Urothelium cell line (cell line): ENCODE results near the gene ACP1.

Experiments used
- DNase-seq: peaks from one replicate; pipeline ENCODE4 v3.0.0; 2011; ENCODE audit warnings: low spot score, mixed read lengths
- FAIRE-seq: peaks from 2 replicates; lab custom pipeline; 2011; peaks lifted over from hg19 to GRCh38; lab: Jason Lieb, UNC

ACP1 gene

GRCh38 chr2:279956-280649 lies 15.4 kb downstream of the ACP1 start:
- FAIRE-seq: no peak
- DNase-seq: no peak

DNA sequence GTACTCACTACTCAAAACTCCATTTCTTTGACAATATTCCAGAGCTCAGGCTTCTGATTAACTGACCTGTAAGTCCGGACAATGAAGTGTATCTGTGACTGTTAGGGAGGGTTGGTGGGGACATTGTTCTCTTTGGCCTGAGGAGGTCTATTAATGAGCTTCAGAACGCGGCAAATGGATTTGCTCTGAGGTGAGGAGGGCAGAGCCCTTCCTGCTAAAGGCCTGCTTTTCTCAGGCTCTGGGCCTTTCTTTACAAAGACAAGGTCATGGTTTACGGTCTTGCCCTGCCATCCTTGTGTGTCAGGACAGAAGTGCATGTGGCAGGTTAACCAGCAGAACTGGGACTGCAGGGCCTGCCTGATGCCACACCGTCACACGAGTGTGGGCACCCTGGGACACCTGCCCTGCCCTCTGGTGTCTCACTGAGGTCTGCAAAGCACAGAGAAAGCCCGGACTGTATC lies 15.9 kb downstream of the ACP1 start:
- FAIRE-seq: no peak
- DNase-seq: no peak

DNA sequence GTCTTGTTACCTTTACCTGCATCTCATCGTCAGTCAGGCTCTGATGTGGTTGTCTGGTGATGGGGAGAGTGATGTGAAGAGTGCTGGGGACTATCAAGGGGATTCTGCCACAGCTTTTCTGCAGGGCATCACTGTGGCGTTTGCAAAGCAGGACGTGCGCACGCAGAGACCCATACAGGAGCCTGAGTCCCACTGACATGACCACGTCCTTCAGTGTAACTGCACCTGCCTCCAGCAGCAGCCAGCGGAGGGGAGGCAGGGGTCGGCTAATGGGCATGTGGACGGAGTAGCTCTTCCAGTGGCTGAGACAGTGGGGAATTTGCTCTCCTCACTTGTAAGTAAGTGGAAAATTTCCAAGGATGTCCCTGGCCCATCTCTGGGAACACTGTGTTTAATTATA lies 16.6 kb downstream of the ACP1 start:
- DNase-seq: no peak
- no peak for FAIRE-seq

DNA sequence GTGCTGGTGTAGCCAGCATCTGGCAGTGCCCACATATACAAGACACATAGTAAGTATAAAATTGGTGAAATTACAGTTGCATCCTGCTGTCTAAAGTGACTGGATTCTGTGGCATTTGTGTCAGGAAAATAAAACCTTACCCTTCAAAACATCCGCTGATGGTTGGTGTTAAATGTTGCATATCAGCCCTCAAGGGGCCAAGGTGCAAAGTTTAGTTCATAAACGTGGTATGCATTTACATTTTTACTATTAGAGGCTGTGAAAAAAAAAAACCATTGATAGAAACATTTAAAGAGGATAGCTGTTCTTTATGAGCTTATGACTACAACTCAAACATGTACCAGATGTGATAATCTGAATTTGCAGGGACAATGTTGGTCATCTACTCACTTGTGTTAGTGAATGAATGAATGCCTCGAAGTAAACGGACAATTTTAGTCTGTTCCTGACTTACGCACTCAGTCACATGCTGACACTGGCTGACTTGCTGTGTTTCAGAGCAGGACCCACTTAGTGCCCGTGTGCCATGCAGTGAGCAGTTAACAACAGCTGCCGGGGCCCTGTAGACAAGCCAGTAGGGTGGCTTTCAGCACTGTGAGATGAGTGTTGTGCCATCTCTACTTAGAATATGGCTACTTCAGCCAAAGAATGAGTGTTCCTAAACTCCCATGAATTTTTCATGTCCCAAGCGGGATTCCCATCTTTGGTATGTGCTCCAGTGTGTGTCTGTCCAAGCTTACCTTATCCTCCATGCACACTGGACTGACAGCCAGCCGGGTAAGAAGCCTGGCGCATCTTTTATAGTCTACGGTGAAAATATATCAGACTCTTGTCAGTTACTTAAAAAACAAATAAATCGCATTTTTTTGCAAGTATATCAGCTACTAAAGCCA lies 17.9 kb downstream of the ACP1 start:
- DNase-seq: no peak
- no peak for FAIRE-seq

DNA sequence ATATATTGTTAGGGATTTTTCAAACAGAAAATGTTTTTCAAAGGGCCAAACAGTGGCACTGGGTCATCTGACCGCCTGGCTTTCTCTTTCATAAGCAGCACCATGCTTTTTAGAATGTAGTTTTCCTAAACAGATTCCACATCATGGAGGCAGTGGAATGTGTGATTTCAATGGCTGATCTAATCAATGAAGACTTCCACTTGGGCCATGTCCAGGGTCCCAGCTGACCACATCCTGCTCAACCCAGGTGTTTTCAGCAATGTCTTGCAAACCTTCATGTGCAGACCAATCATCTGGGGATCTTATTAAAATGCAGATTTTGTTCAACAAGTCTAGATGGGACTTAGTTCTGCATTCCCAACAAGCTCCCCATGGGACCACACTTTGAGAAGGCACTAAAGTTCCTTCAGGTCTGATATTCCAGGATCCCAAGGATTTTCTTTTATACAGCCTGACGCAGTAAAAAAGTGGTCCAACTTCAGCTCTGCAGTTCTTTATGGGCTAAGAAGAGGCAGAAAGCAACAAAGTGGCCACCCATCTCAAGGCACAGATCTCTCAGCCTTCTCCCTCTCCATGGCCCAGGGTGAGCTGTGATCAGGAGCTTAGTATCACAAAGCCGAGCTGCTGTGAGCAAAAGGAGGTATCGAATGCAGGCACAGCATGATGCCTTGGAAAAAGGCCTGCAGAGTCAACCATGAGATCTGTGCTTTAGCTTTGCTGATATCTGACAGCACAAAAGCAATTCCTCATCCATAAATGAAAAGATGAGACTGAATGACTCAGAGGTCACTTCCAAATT lies 19.4 kb downstream of the ACP1 start:
- FAIRE-seq: no peak
- peak; percentile 6 for DNase-seq

- DNase-seq (no peak), FAIRE-seq (no peak)
Measured at GRCh38 chr2:284896-285492, 20.2 kb downstream of the ACP1 start.

DNA sequence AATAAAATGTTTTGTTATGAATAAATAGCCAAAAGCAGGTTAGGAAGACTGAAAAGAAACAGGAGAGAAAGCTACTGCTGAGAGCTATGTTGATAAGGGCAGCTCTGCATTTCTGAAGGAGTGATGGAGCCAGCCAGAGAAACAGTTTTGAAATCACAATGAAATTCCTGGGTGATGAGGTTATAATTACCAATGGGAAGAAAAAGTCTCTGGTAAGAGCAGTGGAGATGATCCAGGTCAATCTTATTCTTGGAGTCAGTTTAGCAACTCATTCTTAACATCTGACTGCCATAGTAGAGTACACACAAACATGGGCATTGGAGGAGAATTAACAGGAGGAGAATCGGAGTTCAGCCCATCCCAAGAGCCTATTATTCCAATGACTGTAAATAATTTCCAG lies 20.8 kb downstream of the ACP1 start:
- FAIRE-seq: no peak
- no peak for DNase-seq

DNA sequence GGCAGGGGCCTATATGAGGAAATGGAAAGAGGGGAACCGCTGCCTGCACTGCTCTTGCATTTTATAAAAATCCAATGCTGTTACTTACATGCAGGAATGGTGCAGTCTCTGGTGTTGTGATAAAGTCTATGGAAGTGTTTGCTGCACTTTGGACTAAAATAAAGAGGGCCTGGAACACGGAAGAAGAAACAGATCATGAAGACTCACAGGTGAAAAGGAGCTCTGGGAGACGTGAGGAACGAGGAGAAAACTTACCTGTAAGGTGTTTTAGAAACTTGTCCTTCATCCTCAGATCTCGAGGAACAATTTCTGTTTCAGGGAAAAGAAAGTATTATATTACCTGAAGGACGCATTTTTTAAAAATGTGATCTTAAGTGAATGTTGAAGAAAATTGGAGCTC lies 21.3 kb downstream of the ACP1 start:
- FAIRE-seq (no peak), DNase-seq (no peak)

GRCh38 chr2:286774-287392 lies 22.1 kb downstream of the ACP1 start:
- DNase-seq (no peak), FAIRE-seq (no peak)

DNA sequence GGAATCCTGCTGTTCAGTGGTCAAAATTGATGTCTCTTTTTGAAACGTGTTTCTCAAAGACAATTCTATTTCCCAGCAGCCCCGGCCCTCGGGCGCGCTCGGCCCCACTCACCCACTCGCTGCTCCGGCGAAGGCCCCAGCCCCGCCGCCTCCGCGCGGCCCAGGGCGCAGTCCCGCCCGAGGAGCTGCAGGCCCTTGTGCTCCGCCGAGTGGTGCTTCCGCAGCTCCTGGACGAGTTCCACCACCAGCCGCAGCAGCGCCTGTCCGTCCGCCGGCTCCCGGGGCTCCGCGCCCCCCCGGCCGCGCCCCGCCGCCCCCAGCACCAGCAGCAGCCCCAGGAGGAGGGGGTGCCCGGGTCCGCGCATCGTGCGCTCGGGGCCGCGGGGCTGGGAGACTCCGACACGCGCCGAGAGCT lies 22.7 kb downstream of the ACP1 start:
- FAIRE-seq (no peak), DNase-seq (no peak)

- DNase-seq (no peak), FAIRE-seq (no peak)
Measured at GRCh38 chr2:287911-288757, 23.4 kb downstream of the ACP1 start, which contains the start of gene ALKAL2. Gene ALKAL2 (minus strand): TSS chr2:288091. CDS start chr2:287835, 256 bp downstream.

GRCh38 chr2:288758-289361 lies 24.1 kb downstream of the ACP1 start:
- no peak for DNase-seq
- FAIRE-seq: no peak

GRCh38 chr2:289362-290089 lies 24.8 kb downstream of the ACP1 start:
- DNase-seq (no peak), FAIRE-seq (no peak)

DNA sequence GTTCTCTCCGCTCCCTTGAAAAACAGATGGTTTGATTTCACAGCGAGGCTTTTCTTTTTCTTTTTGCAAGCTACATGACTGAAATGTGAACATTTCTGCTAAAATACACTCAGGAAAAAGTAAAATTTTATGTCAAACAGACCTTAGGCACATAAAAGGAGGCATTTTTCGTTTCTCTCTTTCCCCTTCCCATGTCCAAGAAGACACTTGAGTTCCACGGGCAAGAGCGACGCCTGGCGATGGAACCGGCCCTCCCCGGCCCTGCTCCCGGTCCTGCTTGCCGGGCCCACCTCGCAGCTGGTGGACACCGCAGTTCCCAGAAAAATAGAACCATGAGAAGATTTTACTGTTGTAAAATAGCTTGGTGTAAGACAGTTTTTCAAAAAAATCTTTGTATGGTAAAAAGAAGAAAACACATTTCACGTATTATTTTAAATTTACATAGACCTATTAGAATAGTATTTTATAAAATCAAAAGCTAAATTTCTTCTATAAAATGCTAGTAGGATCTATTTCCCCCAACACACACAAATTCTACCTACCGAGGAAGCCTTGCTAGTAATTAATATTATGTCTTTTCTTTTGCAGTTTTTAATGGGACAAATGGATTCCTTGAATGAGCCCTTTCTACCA lies 25.5 kb downstream of the ACP1 start:
- DNase-seq (no peak), FAIRE-seq (no peak)

GRCh38 chr2:295090-295489 lies 30.3 kb downstream of the ACP1 start:
- DNase-seq (no peak), FAIRE-seq (no peak)

DNA sequence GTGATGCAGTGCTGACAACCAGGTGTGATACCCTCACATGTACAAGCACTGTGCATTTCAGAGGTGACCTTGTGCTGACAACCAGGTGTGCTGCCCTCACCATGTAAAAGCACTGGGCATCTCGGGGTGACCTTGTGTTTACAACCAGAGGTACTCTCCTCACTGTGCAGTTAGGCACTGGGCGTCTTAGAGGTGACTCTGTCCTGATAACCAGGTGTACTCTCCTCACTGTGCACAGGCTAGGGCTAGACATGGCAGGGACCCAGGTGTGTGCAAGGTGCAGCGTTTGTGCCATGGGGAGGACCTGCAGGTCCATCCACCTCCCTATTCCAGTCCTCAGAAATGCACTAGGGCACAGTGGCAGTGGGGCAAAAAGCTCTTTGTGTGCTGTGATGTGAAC lies 31.6 kb downstream of the ACP1 start:
- FAIRE-seq (no peak), DNase-seq (no peak)

DNA sequence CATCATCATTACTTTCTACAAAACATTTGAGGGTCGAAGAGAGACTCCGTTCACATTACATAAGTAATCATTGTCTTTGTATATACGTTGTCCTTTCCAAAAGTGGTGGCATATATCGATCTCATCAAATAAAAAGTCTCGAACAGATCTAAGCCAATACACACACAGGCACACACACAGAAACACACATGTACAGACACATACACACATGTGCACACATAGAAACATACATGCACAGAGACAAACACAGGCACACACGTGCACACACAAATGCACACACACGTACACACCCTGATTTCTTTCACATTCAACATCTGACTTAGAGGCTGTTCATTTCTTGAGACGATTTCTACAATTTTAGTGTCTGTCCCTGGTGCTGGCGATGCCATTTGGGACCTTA lies 40.6 kb downstream of the ACP1 start:
- no peak for FAIRE-seq
- no peak for DNase-seq
